Duodenal mucosa (tissue), 2 donors: Measurements from ENCODE around the gene KLF2.
A peak's percentile ranks its signal among the peaks of the same experiment; 100 is the strongest.

Source experiments
- H3K27ac ChIP-seq: one replicate; pipeline ENCODE4 v1.7.0; 2013; ENCODE audit warnings: low read depth, low read length
- H3K27me3 ChIP-seq, 2 donors: one replicate each; pipeline ENCODE4 v1.7.0; 2013; ENCODE audit warnings: low read length in 2 of 2, control low read depth in 1 of 2; ENCODE audit not compliant: insufficient read depth in 2 of 2, control insufficient read depth in 1 of 2
- H3K36me3 ChIP-seq, 2 donors: one replicate each; pipeline ENCODE4 v1.7.0; 2013; ENCODE audit warnings: low read length in 2 of 2, control low read depth in 1 of 2; ENCODE audit not compliant: insufficient read depth in 2 of 2, control insufficient read depth in 1 of 2
- H3K4me1 ChIP-seq, 2 donors: one replicate each; pipeline ENCODE4 v1.7.0; 2013; ENCODE audit warnings: low read length in 2 of 2, control low read depth in 1 of 2; ENCODE audit not compliant: insufficient read depth in 2 of 2, control insufficient read depth in 1 of 2
- H3K4me3 ChIP-seq, 2 donors: one replicate each; pipeline ENCODE4 v1.7.0; 2013; ENCODE audit warnings: low read length in 2 of 2, low read depth in 1 of 2
- H3K9ac ChIP-seq, 2 donors: one replicate each; pipeline ENCODE4 v1.7.0; 2013; ENCODE audit warnings: low read length in 2 of 2, low read depth in 1 of 2
- H3K9me3 ChIP-seq, 2 donors: one replicate each; pipeline ENCODE4 v1.7.0; 2013; ENCODE audit warnings: low read length in 2 of 2, control low read depth in 1 of 2; ENCODE audit not compliant: control insufficient read depth in 1 of 2

Gene KLF2

DNA sequence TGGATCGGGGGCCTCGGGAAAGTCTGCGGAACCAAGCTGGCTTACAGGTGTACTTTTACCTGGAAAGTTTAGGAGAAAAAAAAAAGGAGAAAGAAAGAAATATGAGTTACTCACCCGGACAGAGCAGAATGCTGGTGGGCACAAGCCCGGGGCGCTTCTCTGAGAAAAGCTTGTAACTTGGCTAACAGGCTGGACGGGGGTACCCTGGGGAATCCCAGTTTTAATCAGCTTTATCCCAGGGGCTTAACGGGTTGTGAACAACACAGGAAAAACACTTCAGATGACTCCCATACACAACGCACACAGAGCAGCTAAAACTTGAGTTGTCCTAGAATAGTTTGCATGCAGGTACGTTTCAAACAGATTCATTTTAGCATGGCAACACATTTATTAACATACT lies 37.3 kb downstream of the KLF2 start:
- Histone ChIP-seq H3K9ac (no peak overlapping the region), H3K27me3 (peaks cover 0 to 2% of the 10 kb centered on the region in 2 donors), H3K4me3 (no peak overlapping the region), H3K9me3 (no peaks in the 10 kb centered on the region), H3K27ac (no peak overlapping the region), H3K36me3 (peaks cover 0 to 5% of the 10 kb centered on the region in 2 donors), H3K4me1 (peaks cover 39 to 40% of the 10 kb centered on the region in 2 donors)

GRCh38 chr19:16363133-16363851 lies 38.7 kb downstream of the KLF2 start:
- no peaks in the 10 kb centered on the region for H3K9me3 ChIP-seq

GRCh38 chr19:16363852-16364230 lies 39.2 kb downstream of the KLF2 start:
- Histone ChIP-seq H3K27ac (no peak overlapping the region), H3K9me3 (no peaks in the 10 kb centered on the region), H3K4me3 (no peak overlapping the region), H3K9ac (peak overlapping the region; percentile 2 to 59), H3K36me3 (no peaks in the 10 kb centered on the region), H3K27me3 (peaks cover 0 to 8% of the 10 kb centered on the region in 2 donors), H3K4me1 (peaks cover 48 to 51% of the 10 kb centered on the region in 2 donors)

More at GRCh38 chr19:16363133-16363851, 38.7 kb downstream of the KLF2 start:
- Histone ChIP-seq H3K27me3 (peaks cover 0 to 5% of the 10 kb centered on the region in 2 donors), H3K9ac (peak overlapping the region; percentile 49 to 59), H3K36me3 (no peaks in the 10 kb centered on the region), H3K4me3 (no peak overlapping the region), H3K4me1 (peaks cover 42 to 46% of the 10 kb centered on the region in 2 donors), H3K27ac (peak overlapping the region; percentile 78)

DNA sequence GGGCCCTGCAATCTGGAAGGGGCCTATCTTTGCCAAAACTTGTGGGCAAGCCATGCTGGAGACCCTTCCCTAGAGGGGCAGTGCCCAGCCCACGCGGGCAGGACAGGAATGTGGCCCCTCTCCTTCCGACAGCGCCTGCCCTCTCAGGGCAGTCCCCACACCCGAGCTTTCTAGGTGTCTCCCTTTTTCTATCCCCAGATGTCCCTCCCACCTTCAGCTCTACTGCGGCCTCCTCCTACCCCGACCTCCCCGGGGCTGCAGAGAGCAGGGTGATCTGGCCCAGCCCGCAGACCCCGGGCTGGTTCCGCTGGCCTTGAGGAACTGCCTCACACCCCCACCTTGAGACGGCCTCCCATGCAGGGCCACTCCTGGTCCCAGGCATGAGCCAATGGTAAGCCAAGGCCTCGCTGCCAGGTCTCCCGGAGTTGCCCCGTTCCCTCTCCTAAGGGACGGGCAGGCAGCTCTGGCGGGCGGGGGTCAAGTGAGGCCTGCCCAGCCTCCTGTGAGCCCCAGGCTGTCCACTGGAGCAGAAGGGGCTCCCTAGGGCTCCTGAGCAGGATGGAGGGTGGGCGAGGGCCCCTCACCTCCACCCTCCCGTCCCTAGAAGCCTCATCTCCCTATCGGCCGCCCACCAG lies 39.7 kb downstream of the KLF2 start:
- Histone ChIP-seq H3K4me1 (peaks cover 49 to 51% of the 10 kb centered on the region in 2 donors), H3K27ac (no peak overlapping the region)

GRCh38 chr19:16365300-16365996 lies 40.8 kb downstream of the KLF2 start:
- Histone ChIP-seq H3K4me1 (peaks cover 49 to 56% of the 10 kb centered on the region in 2 donors), H3K36me3 (no peaks in the 10 kb centered on the region), H3K4me3 (no peak overlapping the region), H3K9ac (peak overlapping the region in 1 of 2 donors; percentile 32), H3K27me3 (peaks cover 0 to 8% of the 10 kb centered on the region in 2 donors), H3K9me3 (no peaks in the 10 kb centered on the region), H3K27ac (no peak overlapping the region)

More for the DNA sequence above, 39.7 kb downstream of the KLF2 start:
- Histone ChIP-seq H3K27me3 (peaks cover 0 to 8% of the 10 kb centered on the region in 2 donors), H3K9me3 (no peaks in the 10 kb centered on the region), H3K4me3 (no peak overlapping the region), H3K9ac (peak overlapping the region; percentile 2 to 59), H3K36me3 (no peaks in the 10 kb centered on the region)

GRCh38 chr19:16366056-16366432 lies 41.4 kb downstream of the KLF2 start:
- Histone ChIP-seq H3K27me3 (peaks cover 0 to 8% of the 10 kb centered on the region in 2 donors), H3K27ac (no peak overlapping the region), H3K9ac (peak overlapping the region; percentile 20 to 32), H3K9me3 (no peaks in the 10 kb centered on the region), H3K4me3 (no peak overlapping the region), H3K4me1 (peaks cover 55 to 62% of the 10 kb centered on the region in 2 donors), H3K36me3 (no peaks in the 10 kb centered on the region)

- peak overlapping the region in 1 of 2 donors; percentile 20 for H3K9ac ChIP-seq
- no peak overlapping the region for H3K27ac ChIP-seq
- H3K4me3 ChIP-seq: no peak overlapping the region
- H3K36me3 ChIP-seq: no peaks in the 10 kb centered on the region
- no peaks in the 10 kb centered on the region for H3K9me3 ChIP-seq
- H3K27me3 ChIP-seq: peaks cover 0 to 8% of the 10 kb centered on the region in 2 donors
- H3K4me1 ChIP-seq: peaks cover 59 to 66% of the 10 kb centered on the region in 2 donors
Observed at GRCh38 chr19:16366433-16367260, 42.0 kb downstream of the KLF2 start.

- Histone ChIP-seq H3K27ac (no peak overlapping the region), H3K27me3 (peaks cover 0 to 8% of the 10 kb centered on the region in 2 donors), H3K9ac (peak overlapping the region in 1 of 2 donors; percentile 20), H3K9me3 (no peaks in the 10 kb centered on the region), H3K4me3 (no peak overlapping the region), H3K36me3 (no peaks in the 10 kb centered on the region), H3K4me1 (peaks cover 65 to 72% of the 10 kb centered on the region in 2 donors)
Observed at GRCh38 chr19:16367261-16367683, 42.6 kb downstream of the KLF2 start.

GRCh38 chr19:16368385-16369305 lies 44.0 kb downstream of the KLF2 start:
- Histone ChIP-seq H3K27me3 (peaks cover 0 to 8% of the 10 kb centered on the region in 2 donors), H3K36me3 (no peaks in the 10 kb centered on the region), H3K4me3 (no peak overlapping the region), H3K9ac (peak overlapping the region in 1 of 2 donors; percentile 7), H3K27ac (no peak overlapping the region), H3K4me1 (peaks cover 64 to 68% of the 10 kb centered on the region in 2 donors), H3K9me3 (no peaks in the 10 kb centered on the region)
